Osteoblast (primary cell): ENCODE data around the gene SRGAP2B. TPM values are rescaled to one million over a fixed set of nuclear protein-coding genes. Genes with fewer than 3 reads are reported as not detected.
"Not testable (repeated sequence)": the region's sequence is repeated elsewhere in the genome, so short reads cannot be mapped to it uniquely, and the experiment has no call there.

Experiments used
- DNase-seq: peaks from one replicate; pipeline ENCODE4 v3.0.0; 2011; ENCODE audit warnings: low spot score, mixed read lengths; ENCODE audit not compliant: insufficient read length; ENCODE audit errors: missing footprints
- H2AFZ ChIP-seq: 2 replicates; pipeline ENCODE4 v1.6.0; 2011; ENCODE audit warnings: mild to moderate bottlenecking, low read length
- H3K27ac ChIP-seq: 2 replicates; pipeline ENCODE4 v1.5.1; 2011; ENCODE audit warnings: mild to moderate bottlenecking, low read depth, low read length, moderate library complexity
- H3K27me3 ChIP-seq: 2 replicates; pipeline ENCODE4 v1.6.0; 2012; ENCODE audit warnings: mild to moderate bottlenecking, control low read depth, inconsistent platforms, low read length, moderate library complexity; ENCODE audit not compliant: insufficient read depth
- H3K36me3 ChIP-seq: 2 replicates; pipeline ENCODE4 v1.5.1; 2011; ENCODE audit warnings: mild to moderate bottlenecking, low read length, control low read depth, moderate library complexity; ENCODE audit not compliant: insufficient read depth
- H3K4me1 ChIP-seq: 2 replicates; pipeline ENCODE4 v1.5.1; 2011; ENCODE audit warnings: mild to moderate bottlenecking, low read length, control low read depth, moderate library complexity; ENCODE audit not compliant: insufficient read depth
- H3K4me2 ChIP-seq: 2 replicates; pipeline ENCODE4 v1.6.0; 2011; ENCODE audit warnings: mild to moderate bottlenecking, low read length; ENCODE audit not compliant: insufficient read depth
- H3K4me3 ChIP-seq: fragments of 200-600 bp; sonication (generic); 3 replicates; pipeline ENCODE4 v1.5.1; 2012; ENCODE audit warnings: mild to moderate bottlenecking, low read length, inconsistent platforms; ENCODE audit not compliant: insufficient read depth
- H3K79me2 ChIP-seq: 2 replicates; pipeline ENCODE4 v1.6.0; 2012; ENCODE audit warnings: mild to moderate bottlenecking, low read length, control low read depth, inconsistent platforms; ENCODE audit not compliant: insufficient read depth
- H3K9me3 ChIP-seq: 2 replicates; pipeline ENCODE4 v1.5.1; 2011; ENCODE audit warnings: low read depth, low read length, control low read depth
- H4K20me1 ChIP-seq: 2 replicates; pipeline ENCODE4 v1.6.0; 2012; ENCODE audit warnings: mild to moderate bottlenecking, low read length, control low read depth; ENCODE audit not compliant: insufficient read depth
- small RNA-seq: library from RNA; depleted of rRNA; stranded (forward); fragments of <200 nt; gene quantifications from one replicate; pipeline ENCODE3, GENCODE V24; 2012
- total RNA-seq: library from RNA; depleted of rRNA; stranded (reverse); fragments of >200 nt; gene quantifications from 2 replicates; pipeline ENCODE4 v1.2.3, GENCODE V29; 2012

Gene SRGAP2B
- total RNA-seq, 1 donor = 30.0 TPM

- not testable (repeated sequence) for H3K4me1 ChIP-seq, H2AFZ ChIP-seq, H3K79me2 ChIP-seq, DNase-seq, H3K27me3 ChIP-seq, H3K27ac ChIP-seq, H3K4me2 ChIP-seq, H3K4me3 ChIP-seq, H3K9me3 ChIP-seq, H3K36me3 ChIP-seq, H4K20me1 ChIP-seq
Measured at GRCh38 chr1:144889450-144890115, 205.5 kb downstream of the SRGAP2B start.

GRCh38 chr1:144883022-144883421 lies 212.1 kb downstream of the SRGAP2B start:
- H3K27me3 ChIP-seq, H3K79me2 ChIP-seq, H3K4me2 ChIP-seq, DNase-seq, H3K9me3 ChIP-seq, H3K36me3 ChIP-seq, H2AFZ ChIP-seq, H4K20me1 ChIP-seq, H3K4me1 ChIP-seq, H3K27ac ChIP-seq: not testable (repeated sequence)
- peak overlapping the region; percentile 66 for H3K4me3 ChIP-seq

DNA sequence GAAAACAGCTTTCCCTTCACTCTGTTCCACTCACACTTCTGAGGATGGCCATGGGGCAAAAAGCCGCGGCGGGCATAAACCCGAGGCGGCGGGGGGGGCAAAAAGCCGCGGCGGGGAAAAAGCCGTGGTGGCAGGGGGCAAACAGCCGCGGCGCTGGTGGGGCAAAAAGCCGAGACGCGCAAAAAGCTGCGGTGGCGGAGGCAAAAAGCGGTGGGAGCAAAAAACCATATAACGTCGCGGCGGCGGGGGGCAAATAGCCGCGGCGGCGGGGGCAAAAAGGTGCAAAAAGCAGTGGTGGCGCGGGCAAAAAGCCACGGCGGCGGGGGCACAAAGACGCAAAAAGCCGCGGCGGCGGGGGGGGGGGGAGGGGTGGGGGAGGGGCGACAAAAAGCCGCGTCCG lies 212.8 kb downstream of the SRGAP2B start:
- not testable (repeated sequence) for DNase-seq, H3K4me2 ChIP-seq, H3K27me3 ChIP-seq, H3K4me1 ChIP-seq, H2AFZ ChIP-seq, H3K36me3 ChIP-seq, H3K27ac ChIP-seq, H3K9me3 ChIP-seq, H3K79me2 ChIP-seq, H4K20me1 ChIP-seq
- H3K4me3 ChIP-seq = peak overlapping the region; percentile 43

GRCh38 chr1:144858607-144859006 lies 236.5 kb downstream of the SRGAP2B start:
- H3K4me1 ChIP-seq, H4K20me1 ChIP-seq, H3K4me3 ChIP-seq, H3K9me3 ChIP-seq, H2AFZ ChIP-seq, H3K36me3 ChIP-seq, H3K79me2 ChIP-seq, DNase-seq, H3K4me2 ChIP-seq, H3K27me3 ChIP-seq, H3K27ac ChIP-seq: not testable (repeated sequence)

Small RNAs within 50 kb of the gene (small RNA-seq; reads per million reads assigned to genes)
- gene AC242498.1 = not detected

Other genes with a start within 250 kb of the SRGAP2B start
- gene FAM72D, start 646 bp upstream of the SRGAP2B start, total RNA-seq = under 0.01 TPM in 1 of 2 replicates, not detected in the other
- not detected in 2 replicates for gene PPIAL4D, start 146.8 kb upstream of the SRGAP2B start, total RNA-seq